GM21447 (cell line): Measurements from ENCODE around the gene MRPL27.

Experiments
- ATAC-seq: cut with Tn5 transposase; IDR thresholded peaks from one replicate; pipeline ENCODE4 v1.9.1; 2021; ENCODE audit not compliant: unreplicated experiment

Gene MRPL27

DNA sequence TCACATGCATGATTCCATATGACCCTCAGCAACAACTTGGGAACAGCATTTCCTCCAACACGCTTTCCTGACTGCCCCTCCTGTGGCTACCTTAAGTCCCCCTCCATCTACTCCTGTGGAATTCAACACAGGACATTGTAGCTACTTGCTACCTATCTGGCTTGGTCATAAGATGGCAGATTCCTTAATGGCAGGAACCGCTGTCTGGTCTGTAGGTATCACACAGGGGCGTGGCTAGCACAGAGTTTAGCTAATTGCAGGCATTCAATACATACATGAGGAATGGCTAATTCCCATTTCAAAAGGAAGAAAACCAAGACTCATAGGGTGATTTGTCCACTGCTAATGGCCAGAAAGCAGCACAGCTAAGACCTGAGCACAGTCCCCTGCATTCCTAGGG, 15.7 kb upstream of the MRPL27 start:
- ATAC-seq = no peak

DNA sequence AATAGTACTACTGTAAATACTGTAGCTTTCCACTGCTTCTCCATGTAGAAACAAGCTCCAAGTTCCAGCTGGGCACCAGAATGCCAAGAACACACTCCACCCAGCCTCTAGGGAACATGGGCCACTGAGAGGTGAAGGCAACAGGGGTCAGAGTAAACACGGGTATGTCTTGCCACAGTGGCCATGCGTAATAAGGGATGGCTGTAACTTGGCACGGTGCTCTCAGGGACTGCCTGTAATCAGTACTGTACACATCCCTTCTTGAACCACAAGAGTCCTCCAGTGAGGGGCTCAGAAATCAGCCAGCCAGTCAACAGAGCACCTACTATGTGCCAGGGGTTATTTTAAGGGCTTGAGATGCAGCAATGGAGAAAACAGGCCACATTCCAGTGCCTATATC, 13.5 kb upstream of the MRPL27 start:
- ATAC-seq = no peak

DNA sequence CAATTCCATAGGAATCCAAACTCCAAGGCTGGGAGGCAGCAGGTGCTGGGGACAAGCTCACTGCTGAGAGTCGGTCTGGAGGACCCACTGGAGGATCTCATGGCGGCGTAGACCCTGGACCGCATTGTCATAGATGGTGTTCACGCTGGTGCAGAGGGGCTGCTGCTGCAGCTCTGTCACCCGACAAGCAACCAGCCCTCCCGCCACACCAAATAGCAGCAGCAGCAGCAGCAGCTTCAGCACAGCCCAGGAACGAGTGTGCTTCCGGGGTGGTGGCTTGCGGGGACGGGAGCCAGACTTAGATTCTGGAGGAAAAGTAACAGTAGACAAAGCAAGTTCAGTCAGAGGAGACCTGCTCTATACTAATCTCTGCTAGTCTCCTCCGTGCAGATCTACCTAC, 9.9 kb upstream of the MRPL27 start:
- no peak for ATAC-seq

GRCh38 chr17:50381920-50382319, 8.9 kb upstream of the MRPL27 start:
- ATAC-seq = no peak

- no peak for ATAC-seq
Measured at GRCh38 chr17:50381260-50381815, 8.4 kb upstream of the MRPL27 start.

- no peak for ATAC-seq
Measured at GRCh38 chr17:50380369-50381259, 7.6 kb upstream of the MRPL27 start.

- ATAC-seq = no peak
Measured at GRCh38 chr17:50379351-50380132, 6.6 kb upstream of the MRPL27 start.

DNA sequence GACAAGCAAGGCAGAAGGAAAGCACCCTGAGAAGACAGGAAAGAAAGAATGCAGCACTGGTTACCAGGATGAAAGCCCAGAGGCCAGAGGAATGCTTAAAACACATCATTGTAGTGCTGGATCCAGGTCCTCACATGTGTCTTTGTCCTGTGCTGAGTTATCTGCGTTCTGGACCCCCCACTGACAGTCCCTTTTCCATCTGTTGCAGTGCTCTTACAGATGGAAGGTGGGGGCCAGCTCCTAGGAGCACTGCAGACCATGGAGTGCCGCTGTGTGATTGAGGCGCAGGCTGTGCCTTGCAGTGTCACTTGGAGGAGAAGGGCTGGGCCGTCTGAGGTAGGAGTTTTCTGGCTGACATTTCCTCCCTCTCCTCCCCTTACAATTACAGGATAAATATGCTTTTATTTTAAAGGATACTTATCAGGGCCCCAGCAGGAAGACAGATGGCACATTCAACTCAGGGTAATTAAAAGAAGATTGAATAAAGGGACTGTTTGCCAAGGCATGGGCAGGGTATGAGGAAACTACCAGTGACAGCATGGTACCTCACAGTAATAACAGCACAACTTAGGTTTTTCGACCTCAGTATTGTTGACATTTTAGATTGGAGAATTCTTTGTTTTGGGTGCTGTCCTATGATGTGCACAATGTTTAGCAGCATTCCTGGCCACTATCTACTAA, 3.0 kb upstream of the MRPL27 start:
- no peak for ATAC-seq

DNA sequence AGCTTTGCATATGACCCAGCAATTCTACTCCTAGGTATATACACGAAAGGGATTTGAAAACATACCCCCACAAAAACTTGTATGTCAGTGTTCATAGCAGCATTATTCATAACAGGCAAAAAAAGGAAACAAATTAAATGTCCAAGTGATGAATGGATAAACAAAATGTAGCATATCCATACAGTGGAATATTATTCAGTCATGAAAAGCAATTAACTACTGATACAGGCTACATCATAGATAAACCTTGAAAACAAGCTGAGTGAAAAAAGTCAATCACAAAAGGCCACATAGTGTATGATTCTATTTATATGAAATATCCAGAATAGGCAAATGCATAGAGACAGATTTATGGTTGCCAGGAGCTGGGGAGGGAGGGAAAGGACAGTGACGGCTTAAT, 721 bp upstream of the MRPL27 start:
- no peak for ATAC-seq

- ATAC-seq = no peak
Measured at GRCh38 chr17:50372222-50372757, 694 bp downstream of the MRPL27 start.

DNA sequence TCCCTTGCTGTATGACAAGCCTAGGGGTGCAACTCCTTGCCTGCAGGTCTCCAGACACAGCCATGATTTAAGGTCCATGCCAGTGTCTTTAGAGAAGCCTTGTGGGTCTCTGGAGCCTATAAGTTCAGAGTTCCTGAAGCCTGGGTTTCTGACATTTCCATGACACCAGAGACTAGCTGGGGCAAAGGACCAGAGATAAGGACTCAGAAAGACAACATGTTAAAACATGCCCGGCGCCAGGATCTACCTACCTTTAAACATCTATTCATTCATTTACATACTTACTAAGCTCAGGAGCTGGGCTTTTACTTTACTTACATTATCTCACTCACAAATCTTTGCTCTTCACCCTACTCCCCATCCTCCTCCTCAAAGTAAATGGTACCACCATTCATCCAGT, 1.5 kb downstream of the MRPL27 start:
- no peak for ATAC-seq

DNA sequence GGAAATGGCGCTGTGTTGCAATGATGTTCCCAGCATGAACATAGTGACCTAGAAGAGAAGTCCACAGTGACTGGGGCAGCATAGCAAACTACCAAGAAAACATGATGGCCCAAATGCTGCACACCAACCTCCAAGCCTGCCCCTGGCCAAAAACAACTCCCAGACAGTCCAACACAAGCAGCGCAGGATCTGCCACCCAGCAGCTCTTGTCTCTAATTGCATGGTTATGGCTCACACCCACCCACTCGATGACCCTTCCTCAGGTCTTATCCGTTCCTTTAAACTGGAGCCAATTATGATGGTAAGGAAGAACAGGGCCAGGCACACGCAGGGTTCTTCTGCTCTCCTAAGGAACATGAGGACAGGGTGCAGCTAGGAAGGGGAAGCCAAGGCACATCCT, 2.9 kb downstream of the MRPL27 start:
- ATAC-seq = no peak

DNA sequence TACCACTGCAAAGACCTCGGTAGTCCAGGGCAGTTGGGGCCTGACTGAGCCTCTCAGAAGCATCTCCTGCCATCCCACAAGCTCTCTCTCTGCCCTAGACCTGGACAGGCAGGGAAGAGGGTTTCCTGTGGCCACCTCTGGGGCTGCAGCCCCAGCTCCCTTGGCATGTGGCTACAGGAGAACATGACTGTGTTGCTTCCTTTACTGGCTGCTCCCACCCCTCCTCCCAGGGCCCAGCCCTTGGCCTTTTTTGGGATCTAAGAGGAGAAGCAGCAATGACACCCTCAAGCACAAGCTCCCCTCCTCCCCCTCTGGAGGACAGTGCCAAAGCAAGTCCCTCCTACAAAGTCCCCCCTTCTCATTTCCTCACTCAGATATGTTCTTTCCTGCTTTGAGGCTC, 5.6 kb downstream of the MRPL27 start:
- no peak for ATAC-seq

DNA sequence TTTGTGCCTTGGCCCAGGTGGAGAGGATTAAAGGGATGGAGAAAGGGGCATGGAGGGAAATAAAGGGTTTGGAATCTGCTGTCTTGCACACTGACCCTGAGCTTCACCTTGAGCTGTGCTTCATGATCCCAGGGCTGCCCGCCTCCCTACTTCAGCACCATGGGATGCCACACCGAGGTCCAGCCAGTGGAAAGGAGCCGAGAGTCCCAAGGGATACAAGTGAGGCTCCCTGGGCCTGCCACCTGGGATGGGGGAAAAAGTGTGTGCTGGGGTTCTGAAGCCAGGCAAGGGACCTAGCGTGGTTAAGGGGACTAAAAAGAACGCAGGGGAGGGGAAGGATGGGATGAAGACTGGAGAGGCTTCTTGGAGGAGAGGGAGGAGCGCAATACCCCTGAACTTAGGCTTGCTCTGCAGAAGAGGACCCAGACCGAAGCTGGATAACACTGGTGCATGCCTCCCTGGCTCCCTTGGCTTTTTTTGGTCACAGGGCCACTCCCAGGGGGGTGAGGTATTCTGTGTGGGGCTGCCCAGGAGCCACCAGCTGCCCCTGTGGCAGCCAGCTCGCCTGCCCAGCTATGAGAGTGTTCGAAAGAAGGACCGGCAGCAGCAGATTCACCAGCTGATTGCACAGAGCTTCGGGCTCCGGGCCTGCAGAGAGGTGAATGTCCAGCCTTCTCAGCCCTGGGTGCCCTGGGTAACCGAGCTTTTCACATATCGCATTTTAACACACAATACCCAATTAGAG, 7.2 kb downstream of the MRPL27 start:
- no peak for ATAC-seq

DNA sequence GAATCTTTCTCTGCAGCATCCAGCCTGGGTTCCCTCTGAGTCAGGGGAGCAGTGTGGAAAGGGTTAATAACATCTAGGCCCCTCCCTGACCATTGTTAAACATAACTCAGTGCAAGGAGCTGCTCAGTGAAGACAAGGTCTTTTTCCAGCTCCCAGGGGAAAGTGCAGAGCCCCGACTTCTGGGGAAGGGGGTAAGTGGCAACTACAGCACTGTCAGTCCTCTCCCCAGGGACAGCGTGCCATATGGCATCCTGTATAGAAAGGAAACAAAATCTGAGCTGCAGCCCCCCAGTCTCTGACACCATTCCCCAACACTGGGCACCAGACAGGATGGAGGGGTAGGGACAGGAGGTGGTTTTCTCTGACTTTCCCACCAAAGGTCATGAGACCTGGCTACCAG, 7.8 kb downstream of the MRPL27 start:
- ATAC-seq = no peak

- no peak for ATAC-seq
Measured at GRCh38 chr17:50364715-50365114, 8.3 kb downstream of the MRPL27 start.

GRCh38 chr17:50364061-50364458, 8.9 kb downstream of the MRPL27 start:
- ATAC-seq = no peak

DNA sequence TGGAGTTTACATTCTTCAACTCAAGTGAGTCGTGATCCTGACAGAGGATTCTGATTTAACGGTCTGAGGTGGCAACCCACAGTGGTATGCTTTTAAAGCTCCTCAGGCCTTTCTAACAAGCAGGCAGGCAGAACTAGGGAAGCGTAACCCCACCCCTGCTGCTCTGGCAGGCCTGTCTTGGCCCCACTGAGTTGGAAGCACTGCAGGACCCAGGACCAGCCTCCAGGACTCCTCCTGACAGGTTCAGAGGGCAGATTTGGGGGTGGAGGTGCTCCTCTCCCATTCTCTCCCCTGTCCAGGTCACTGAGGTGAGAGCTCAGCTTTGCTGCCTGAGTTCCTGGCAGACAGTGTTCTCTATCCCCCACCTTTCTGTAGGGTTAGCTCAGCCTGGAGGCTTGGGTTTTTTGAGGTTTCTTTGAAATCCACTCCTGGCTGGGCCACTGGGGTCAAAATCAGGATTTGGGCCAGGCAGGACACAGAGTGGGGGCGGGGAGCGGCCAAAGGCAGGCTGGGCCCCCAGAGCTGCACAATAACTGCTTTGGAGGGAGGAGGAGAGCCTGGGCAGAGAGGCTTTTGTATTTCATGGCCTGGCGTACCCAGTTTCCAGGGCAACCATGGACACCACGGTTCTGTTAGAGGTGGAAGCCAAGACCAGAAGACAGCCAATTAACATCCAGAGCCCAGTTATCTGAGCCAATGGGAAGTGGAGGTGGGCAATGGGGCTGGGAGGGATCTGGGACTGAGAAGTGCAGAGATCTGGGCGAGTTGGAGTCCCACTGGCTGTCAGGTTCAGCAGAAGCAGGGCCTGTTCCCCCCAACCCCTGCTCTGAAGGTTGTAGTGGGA, 9.5 kb downstream of the MRPL27 start:
- ATAC-seq = no peak

- ATAC-seq = no peak
Measured at GRCh38 chr17:50362661-50363060, 10.3 kb downstream of the MRPL27 start.
